ENCODE data around the gene MS4A7.

The MS4A7 gene

DNA sequence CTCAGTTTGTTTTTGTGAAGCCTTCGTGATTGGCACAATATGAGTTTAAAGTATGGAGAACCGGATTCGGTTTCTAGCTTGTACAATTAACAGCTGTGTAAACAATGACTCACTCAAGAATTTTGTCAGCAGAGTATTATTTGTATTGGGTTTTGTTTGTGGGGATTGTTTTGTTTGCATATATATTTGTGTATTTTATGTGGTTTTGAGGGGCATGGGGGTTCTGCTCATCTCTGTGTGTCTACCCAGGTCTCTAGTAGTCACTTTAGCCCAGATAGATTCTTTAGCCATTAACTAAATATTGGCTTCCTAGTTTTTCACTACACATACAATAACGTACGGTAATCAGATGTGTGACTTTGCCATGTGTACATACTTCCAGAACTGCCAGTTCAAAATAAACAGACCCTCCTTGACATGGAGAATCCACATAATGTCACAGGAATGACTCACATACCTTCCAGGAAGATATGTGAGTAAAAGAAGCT is 7.5 kb upstream of the MS4A7 start:
- DNase-seq (ENCODE audit: low read depth in 2 of 2): no peak

DNA sequence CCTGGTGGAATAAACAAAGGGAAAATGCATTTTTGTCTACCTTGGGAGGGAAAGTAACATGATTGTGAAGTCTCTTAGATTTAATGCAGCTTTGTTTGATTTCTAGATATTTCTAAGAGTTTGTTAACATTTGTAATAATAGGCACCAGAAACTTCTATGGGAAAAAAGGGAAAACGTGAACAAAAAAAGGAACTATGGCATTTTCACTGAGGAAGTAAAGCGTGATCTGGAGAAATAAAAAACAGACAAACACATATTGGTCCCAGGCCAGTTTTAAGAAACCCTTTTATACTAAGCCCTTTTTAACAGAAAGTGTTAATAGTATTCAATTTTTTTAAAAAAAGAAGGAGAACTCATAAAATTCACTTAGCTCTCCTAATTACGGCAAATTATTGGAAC is 6.9 kb upstream of the MS4A7 start:
- DNase-seq (ENCODE audit: low read depth in 2 of 2): no peak

DNA sequence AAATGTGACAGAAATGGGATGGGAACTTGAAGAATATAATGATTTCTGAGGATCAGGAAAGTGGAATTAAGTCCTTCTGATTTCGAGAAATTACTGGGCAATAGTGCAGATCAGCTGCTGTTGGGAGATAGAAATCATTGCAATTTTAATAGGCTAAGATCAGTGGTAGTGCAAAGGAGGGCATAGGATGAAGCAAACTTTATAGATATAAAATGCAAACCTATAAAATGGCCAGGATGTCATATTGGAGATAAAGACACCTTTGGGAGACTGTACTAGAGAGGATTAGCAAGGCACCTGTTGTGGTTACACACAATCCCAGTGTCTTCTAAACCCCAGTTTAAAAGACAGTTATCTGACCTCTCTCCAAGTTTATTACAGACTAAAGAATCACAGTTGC is 6.5 kb upstream of the MS4A7 start:
- no peak for DNase-seq (ENCODE audit: low read depth in 2 of 2)

DNA sequence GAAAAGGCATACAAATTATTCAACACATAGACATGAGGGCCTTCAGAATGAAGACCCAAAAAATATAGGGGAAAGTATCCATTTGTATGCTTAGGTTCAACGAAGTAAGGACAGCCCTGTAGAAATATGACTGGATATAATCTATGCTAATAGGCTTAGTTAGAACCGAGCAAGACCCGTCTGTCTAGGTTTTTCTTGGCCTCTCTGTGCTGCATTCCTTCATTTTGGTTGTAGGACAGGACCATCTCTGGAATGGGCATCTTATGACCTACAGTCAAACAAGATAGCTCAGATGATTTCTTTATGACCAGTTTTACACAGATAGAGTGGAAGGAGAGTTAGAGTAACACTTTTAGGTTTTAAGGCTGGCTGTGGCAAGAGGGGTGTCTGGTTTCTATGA is 5.6 kb upstream of the MS4A7 start:
- DNase-seq (ENCODE audit: low read depth in 2 of 2): no peak

DNA sequence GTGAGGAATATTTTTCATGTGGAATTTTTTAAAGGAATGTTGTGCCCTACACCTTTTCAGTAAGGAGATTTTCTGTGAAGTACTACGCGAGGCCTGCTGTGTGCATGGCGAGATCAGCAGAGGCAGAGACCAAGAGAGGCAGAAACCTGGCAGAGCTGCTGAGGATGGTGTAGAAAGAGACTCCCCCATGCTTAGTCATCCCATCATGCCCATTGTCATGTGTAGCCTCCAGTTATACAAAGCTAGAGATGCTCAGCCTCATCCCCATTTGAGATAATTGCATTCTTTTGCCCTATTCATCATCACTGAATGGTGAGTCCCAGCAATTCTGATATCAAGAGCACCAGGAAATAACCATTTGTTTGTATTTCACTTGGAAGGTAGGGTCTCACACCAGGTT is 3.0 kb upstream of the MS4A7 start:
- DNase-seq (ENCODE audit: low read depth in 2 of 2): no peak

DNA sequence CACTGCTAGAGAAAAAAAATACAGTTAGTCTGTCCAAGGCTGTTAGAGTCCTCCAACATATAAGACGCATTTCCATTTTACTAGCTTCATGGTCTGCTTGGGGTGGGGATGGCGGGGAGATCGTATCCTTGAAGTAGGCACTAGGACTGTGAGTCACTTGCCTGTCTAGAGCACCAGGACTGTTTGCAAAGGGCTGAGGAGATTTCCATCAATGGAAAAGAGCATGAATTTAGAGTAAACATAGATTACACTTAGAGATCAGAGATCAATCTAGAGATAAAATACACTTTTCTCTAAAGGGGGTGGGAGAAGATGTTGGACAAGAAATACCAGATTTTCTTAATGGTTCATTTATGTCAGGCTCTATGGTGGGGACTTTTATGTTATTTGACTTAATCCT is 1.7 kb upstream of the MS4A7 start:
- DNase-seq (ENCODE audit: low read depth in 2 of 2): no peak

DNA sequence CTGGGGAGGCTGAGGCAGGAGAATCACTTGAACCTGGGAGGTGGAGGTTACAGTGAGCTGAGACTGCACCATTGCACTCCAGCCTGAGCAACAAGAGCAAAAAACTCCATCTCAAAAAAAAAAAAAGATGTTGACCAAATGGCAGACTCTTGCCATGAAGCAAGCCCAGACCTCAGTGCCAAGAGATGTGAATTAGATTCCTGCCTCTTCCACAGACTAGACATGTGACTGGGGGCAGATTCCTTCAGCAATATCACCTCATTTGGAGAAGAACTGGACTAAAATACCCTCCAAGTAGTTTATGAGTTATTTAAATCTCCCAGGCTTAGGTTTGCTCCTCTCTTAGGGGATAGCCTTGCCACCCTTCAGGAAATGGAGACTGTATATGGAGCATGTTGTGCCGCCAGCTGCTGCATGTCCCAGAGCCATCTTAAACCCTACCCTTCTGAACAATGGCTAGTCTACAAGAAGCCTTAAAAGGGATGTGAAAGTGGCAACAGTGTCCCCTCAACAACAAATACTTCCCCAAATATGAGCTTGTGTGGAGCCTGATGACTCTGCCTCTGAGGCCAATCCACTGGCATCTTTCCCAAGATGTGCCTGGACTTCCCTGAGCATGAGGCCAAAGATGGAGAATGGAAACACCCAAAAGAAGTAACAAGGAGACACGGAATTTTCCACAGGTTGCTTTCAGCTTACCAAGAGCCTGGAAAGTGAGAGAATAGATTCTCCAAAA is 763 bp upstream of the MS4A7 start:
- no peak for DNase-seq (ENCODE audit: low read depth in 2 of 2)

DNA sequence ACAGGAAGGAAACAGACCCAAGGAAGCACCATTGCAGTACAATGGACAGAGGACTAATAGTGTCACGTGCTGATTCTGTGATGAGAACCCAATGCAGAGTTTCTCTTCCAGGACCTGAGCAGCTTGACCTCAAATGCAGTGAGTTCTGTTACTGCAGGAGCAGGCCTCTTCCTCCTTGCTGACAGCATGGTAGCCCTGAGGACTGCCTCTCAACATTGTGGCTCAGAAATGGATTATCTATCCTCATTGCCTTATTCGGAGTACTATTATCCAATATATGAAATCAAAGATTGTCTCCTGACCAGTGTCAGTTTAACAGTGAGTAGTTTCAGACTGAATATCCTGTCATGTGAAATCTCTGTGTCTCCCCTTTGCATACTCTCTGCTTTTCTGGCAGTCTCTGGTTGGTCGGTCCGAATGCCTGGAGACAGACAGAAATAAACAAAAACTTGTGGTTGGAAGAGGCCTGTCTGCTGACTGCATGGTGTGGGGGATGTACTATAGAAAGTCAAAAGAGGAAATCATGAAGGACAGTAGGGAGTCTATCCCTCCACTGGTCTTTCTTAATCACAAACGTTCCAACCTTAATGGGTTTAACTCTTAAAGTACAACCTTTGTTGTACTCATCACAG is 11.1 kb downstream of the MS4A7 start:
- no peak for DNase-seq (ENCODE audit: low read depth in 2 of 2)

DNA sequence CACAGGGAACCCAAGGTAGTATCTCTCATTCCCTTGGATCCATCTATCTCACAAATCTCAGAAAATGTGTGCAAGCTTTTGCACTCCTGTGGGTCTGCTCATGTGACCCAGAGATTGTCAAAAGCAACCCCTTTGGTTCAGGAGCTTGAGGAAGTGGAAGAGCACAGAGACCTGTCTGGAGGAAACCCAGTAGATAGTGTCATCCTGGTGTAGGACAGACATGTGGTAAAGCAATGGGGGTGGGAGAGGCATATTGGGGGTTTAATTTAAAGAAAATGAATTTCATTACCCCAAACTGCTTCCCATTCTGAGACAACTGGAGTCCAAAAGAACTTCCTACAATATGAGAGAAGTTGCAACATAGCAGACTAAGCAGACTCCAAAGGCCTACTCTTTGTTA is 12.1 kb downstream of the MS4A7 start:
- DNase-seq (ENCODE audit: low read depth in 2 of 2): no peak

DNA sequence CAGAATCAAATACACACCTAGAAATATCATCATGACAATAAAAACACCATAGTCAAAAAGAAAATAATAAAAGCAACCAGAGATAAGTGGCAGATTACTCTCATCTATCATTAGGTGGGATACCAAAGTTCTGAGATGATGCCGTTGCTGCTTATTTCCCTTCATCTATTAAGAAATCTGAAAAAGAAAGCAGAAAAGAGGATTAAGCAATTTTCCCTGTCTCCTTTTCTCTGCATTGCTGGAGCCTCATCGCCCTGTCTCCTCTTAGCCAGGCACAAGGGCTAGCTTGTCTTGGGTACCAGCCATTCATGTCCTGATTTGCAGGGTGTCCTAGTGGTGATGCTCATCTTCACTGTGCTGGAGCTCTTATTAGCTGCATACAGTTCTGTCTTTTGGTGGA is 14.0 kb downstream of the MS4A7 start:
- DNase-seq (ENCODE audit: low read depth in 2 of 2): no peak

DNA sequence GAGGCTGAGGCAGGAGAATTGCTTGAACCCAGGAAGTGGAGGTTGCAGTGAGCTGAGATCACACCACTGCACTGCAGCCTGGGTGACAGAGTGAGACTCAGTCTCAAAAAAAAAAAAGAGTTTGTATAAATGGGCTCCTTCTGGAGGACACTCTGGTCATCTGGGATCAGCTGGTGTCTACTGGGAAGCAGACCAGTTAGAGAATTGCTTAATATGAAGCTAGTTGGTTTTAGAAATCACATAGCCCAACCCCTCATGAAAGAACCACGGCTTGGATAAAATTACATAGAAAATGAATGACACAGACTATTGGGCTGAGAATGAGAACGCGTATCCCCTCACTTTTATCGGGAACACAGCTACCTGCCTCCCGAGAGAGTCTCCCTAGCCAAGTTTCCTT is 14.7 kb downstream of the MS4A7 start:
- DNase-seq (ENCODE audit: low read depth in 2 of 2): no peak

DNA sequence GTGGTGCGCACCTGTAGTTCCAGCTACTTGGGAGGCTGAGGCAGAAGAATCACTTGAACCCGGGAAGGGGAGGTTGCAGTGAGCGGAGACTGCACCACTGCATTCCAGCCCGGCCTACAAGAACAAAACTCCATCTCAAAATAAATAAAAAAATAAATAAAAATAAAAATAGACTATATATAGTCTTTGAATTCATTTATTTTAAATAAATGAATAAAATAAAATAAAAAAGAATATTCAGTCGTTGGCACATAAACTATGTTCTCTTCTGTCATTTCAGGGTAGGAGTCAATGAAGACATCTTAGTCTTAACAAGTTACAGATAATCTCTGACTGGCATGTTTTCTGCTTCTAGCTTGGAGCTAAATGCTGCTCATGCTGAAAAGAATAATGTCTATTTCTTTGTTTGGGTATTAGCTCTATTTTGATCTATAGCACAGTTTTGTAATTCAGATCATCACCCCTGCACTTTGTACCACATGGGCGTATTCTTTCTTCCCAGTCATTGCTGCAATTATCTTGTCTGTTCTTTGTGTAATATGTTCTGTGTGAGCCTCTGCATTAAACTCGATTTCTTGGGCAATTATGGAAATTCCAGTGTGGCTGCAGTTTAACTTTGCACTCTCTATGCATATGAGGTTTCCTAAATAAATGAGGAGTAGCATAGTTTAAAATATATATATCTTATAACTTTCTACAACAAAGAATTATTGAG is 16.5 kb downstream of the MS4A7 start:
- DNase-seq (ENCODE audit: low read depth in 2 of 2): no peak

DNA sequence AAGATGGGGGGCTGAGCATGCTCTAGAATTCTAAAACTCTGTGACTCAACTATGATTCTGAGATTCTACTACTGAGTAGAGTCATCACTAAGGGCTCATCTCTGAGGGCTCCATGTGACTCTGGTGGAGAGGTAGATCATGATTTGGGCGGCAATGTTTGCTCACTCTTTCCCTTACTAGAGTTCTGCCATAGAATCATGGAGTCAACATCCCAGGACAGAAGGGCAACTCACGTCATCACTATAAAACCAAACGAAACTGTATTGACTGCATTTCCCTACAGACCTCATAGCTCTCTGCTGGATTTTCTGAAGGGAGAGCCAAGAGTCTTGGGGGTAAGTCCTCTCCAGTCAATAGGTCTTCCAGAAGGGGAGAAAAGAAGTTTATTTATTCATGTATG is 18.1 kb downstream of the MS4A7 start, which contains the start of gene MS4A14:
TSS of gene MS4A14 (plus strand) at position 78 of the 400 bp plus-strand sequence. CDS start at position 198, 120 bp downstream.
- DNase-seq (ENCODE audit: low read depth in 2 of 2): no peak

DNA sequence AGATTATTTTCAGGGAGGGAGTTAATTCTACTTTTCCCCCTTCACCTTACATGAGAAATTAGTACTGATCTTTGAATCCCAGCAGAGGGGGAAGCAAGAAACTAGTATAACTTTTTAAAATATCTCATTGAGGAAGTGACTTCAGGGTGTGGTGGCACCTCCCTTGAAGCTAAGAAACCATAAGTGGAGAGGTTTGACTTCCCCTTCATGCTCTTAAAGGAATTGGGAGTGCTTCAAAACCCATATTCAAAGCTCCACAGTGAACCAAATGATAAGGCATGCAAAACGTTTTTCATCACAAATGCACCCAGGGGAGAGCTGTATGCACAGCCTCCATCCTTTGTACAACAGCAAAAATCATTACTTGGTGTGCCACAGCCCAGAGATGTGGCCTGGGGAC is 18.5 kb downstream of the MS4A7 start:
- DNase-seq (ENCODE audit: low read depth in 2 of 2): no peak

DNA sequence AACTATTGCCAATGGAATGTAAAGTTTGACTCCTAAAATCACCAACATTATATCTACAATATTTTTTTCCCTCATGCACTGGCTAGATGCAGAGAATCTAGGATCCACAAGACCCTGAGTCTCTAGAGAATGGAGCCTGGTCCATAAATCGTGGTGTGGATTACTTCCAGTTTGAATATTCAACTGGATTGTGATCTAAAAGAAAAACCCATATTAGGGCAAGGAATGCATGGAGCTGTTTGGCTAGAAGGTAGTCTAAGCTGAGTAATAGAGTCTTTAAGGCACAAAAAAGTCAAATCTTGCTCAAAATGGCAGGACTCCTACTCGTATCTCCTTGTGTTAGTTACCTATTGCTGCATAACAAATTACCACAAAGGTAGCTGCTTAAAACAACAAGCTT is 41.7 kb downstream of the MS4A7 start:
- DNase-seq (ENCODE audit: low read depth in 2 of 2): no peak

DNA sequence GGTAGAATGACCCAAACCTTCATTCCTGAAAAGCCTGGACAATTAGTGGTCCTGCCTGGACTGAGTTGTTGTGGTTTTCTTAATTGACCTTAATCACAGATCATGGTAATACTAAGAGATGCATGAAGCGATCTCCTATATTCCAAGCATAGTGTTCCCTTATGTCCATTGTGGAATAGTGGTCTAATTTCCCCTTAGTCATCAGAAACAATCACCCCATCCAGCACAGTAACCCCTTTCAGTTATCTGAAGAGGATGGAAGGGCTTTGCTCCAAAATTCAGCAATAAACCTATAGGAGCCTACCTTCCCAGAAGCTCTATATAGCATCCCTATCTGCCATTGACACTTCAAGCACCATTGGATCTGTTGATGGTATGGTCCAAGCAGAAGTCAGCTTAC is 44.3 kb downstream of the MS4A7 start:
- DNase-seq (ENCODE audit: low read depth in 2 of 2): no peak

DNA sequence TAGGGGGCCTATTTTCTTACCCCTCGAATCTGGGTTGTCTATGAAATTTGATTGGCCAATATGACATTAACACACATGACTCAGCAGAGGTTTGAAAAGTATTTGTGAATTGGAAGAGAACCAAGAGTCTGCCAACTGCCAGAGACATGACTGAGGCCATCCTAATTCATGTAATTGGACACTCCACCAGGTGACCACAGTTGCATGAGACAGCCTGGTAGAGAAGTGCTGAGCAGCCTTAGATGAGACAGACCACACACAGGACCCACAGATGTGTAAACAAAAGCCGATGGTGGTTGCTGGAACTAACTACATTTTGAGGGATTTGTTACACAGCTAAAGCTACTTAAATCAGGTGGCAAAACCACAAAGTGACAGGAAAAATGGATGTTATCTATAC is 50.2 kb downstream of the MS4A7 start:
- no peak for DNase-seq (ENCODE audit: low read depth in 2 of 2)

DNA sequence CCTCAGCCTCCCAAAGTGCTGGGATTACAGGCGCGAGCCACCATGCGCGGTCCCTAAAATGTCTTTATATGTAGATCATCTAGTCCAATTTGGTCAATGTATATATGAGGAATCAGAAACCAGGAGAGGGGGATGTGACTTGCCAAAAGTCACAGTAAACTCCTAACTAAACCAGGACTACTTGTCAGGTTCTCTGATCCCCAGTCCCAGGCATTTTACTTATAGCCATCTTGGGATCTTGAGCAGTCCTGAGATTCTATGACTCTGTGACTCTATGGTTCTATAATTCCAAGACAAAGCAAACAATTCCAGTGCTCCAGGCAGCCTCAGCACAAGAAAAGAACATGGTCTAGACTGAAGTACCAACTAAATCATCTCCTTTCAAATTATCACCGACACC is 50.9 kb downstream of the MS4A7 start, which contains the start of gene MS4A5:
TSS of gene MS4A5 (plus strand) at position 301 of the 400 bp plus-strand sequence. CDS start 103 bp downstream, outside the sequence.
- no peak for DNase-seq (ENCODE audit: low read depth in 2 of 2)

DNA sequence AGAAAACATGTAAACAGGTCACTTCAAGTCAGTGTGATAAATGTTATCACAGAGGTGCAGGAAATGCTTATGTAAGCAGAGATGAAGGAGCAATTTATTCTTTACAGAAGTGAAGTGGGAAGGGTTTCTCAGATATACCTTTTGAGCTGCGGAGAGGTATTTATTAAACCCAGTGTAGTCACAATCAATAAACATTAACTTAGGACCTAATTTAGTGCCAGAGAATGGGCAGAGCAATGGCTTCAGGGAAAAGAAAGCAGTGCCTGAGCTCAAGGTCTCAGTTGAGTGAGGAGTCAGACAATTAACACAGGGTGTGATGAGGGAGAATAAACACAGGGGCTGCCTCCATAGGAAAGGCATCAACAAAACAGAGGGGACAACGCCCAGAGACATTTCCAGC is 52.9 kb downstream of the MS4A7 start:
- DNase-seq (ENCODE audit: low read depth in 2 of 2): no peak

DNA sequence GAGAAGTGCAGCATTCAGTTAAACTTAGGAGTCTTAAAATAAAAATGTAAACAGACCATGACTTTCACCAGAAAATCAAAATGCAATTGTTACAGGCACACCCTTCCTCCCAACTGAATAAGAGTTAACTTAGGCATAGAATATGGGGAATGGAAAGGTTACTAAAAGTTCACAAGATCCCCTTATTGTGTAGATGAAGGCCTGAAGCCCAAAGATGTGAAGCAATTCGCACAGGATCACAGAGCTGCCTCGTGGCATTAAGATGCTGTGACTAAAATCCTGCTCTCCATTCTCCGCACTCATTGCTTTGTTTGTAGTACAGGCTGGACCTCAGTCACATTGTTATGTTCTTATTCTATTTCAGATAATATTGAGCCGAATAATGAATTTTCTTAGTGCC is 55.1 kb downstream of the MS4A7 start:
- no peak for DNase-seq (ENCODE audit: low read depth in 2 of 2)
